GM18861 (cell line): ENCODE measurements around the gene C1RL.
A peak's percentile ranks its signal among the peaks of the same experiment; 100 is the strongest.

Source experiments
- ATAC-seq: cut with Tn5 transposase; IDR thresholded peaks from one replicate; pipeline ENCODE4 v1.9.1; 2021; ENCODE audit not compliant: unreplicated experiment

Gene C1RL

GRCh38 chr12:7139200-7139599, 30.2 kb upstream of the C1RL start:
- no peak for ATAC-seq

- no peak for ATAC-seq
These were observed 28.9 kb upstream of the C1RL start for GRCh38 chr12:7137908-7138307.

- ATAC-seq = no peak
These were observed 27.7 kb upstream of the C1RL start for GRCh38 chr12:7136676-7137075.

GRCh38 chr12:7136071-7136470, 27.1 kb upstream of the C1RL start:
- ATAC-seq = no peak

DNA sequence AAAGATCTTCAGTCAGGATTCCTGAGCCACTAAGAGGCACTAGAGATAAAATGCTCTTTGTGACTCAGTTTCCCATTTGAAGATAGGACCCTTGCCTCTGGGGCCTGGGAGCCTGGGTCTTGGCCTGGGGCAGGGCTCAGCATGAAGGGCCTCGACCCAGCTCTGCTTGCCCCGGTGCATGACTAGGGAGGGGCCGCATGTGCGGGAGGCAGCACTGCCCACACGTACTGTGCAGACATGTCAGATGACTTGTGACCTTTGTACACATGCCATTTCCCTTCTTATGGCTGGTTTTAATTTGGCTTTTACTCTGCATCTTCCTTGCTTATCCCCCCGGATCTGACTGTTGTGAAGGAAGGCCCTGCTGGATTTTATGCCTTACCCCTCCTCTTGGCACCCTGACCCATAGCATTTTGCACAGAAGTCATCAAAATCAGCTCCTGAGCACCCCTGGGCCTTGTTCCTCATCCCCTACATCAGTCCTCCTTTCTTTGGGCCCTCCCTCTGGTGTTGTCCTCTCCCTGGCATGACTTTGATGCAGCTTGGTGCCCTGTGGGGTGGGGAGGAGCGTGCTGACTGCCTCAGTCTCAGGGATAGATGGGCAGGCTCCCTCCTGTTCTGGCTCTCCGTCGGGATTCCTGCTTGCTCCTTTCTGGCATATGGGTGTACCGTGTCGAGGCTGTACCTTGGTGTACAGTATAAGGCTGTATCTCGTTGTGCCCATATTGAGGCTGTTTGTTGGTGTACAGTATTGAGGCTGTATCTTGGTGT, 25.6 kb upstream of the C1RL start:
- no peak for ATAC-seq

GRCh38 chr12:7131502-7131866, 22.5 kb upstream of the C1RL start:
- no peak for ATAC-seq

- no peak for ATAC-seq
These were observed 21.9 kb upstream of the C1RL start for GRCh38 chr12:7130701-7131501.

- ATAC-seq = peak; percentile 56
These were observed 21.1 kb upstream of the C1RL start, which contains the start of gene CLSTN3 for GRCh38 chr12:7129872-7130691. TSS of gene CLSTN3 (plus strand) at chr12:7130371. CDS start at chr12:7130649, 278 bp downstream.

DNA sequence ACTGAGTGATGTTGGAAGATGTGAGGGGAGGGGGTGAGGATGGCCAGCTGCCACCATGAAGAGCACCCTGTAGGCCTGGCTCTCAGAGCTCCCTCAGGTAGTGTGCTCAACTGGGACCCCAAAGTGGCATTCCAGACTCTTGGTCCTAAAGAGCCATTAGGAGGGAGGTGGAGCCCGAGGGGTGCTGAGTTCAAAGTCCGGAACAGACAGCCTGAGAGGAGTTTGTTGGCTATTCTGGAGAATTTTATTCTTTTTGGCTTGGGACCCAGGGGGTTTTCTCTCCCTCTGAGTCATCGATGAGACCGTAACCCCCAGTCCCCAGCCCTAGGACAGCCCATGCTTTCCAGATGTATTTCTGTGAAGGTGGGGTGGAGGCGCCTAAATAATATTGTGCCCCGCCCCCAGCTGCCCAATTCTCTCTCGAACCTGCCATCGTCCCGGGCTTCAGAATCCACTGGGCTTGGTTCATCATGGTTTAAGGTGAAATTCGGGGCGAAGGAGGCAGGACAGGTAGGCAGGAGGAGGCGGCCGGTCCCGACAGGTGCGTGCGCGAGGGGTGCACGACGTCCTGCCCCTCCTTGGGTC, 20.4 kb upstream of the C1RL start:
- no peak for ATAC-seq

DNA sequence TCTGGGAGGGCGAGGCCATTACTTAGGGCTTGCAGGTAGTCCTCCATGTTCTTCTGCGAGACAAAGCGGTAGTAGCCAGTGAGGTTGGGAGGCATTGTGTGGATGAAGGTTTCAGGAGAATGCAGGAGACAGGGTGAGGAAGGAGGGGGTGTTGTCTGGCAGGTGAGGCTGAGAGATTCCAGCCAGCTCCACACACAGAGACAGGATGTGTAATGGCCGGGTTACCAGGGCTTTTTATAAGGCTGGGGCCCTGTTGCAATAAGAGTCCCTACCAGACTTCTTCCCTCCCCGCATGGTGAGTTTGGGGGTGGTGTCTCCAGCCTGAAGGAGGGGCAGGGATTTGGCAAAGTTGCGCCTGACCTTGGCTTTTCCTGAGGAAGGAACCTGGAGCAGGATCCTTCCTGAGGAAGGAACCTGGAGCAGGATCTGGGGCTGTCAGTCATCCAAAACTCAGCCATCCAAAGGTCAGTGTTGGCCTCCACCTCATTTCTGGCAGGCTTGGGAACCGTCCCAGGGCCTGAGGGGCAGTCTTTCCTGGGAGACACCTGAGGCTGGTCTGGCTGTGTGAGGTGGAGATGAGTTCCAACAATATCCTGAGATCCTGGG, 19.8 kb upstream of the C1RL start, which contains the start of gene RBP5:
RBP5 (minus strand) TSS at position 209 of the 606 bp plus-strand sequence; CDS start at position 95, 114 bp downstream.
- no peak for ATAC-seq

DNA sequence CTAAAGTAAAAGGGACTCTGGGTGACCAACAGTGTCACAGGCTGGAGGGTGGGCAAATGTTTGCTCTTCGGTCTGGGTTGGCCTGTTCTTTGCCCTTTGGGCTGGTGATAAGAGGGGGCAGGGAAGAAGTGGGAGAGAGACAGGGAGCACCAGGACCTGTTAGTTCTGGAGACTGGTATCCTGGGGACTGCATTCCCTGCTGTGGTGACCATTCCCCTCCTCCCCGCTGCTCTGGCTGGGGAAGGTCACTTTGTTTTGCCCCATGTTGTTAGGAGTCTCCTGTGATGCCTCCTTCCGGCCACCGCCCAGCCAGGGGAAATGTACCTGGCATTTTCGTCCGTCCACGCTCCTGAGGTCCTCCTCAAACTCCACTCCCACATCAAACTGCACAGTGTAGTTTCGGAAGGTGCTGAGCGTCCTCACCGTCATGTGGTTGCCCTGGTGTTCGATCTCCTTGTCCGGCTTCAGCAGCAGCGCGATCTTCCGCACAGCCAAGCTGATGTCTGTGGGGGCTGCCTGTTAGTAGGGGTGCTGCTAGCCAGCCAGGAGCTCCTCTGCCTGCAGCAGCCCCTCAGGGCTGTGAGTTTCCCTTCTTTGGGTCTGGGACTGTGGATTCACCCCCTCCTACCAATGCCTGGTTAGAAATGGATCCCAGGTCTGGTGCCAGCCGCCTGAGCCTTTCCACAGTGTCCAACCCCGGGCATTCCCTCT, 19.1 kb upstream of the C1RL start:
- ATAC-seq = no peak

GRCh38 chr12:7125632-7126227, 16.7 kb upstream of the C1RL start:
- no peak for ATAC-seq

DNA sequence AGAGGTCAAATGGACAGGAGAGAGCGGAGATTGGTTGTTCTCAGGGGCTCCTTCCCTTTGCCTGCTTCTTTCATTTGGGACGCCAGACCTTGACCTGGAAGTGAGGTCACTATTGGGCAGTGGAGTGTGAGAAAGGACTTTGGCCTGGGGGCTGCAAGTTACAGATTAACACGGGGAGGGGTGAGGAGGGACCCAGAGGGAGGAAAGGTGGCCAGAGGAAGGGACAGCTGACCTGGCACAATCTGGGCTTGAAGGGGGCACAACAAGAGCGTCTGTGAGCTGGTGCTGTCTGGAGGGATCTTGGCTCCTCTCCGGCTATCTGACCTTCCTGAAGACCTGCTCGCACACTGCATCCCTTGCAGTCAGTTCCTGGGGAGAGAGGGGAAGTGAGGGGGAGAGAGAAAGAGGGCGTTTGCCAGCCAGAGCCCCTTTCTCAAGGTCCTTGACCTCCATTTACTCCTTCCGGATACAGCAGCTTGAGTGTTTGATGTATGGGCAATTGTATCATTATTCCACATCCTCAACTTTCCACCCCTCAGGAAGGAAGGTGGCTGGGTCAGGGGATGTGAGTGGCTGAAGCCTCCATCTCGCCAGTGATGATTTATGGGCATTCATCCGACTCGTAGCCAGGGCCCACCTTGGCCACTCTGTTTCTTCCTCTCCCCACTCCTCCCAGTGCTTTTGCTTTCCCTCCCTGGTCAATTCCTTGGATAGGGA, 14.9 kb upstream of the C1RL start:
- no peak for ATAC-seq

DNA sequence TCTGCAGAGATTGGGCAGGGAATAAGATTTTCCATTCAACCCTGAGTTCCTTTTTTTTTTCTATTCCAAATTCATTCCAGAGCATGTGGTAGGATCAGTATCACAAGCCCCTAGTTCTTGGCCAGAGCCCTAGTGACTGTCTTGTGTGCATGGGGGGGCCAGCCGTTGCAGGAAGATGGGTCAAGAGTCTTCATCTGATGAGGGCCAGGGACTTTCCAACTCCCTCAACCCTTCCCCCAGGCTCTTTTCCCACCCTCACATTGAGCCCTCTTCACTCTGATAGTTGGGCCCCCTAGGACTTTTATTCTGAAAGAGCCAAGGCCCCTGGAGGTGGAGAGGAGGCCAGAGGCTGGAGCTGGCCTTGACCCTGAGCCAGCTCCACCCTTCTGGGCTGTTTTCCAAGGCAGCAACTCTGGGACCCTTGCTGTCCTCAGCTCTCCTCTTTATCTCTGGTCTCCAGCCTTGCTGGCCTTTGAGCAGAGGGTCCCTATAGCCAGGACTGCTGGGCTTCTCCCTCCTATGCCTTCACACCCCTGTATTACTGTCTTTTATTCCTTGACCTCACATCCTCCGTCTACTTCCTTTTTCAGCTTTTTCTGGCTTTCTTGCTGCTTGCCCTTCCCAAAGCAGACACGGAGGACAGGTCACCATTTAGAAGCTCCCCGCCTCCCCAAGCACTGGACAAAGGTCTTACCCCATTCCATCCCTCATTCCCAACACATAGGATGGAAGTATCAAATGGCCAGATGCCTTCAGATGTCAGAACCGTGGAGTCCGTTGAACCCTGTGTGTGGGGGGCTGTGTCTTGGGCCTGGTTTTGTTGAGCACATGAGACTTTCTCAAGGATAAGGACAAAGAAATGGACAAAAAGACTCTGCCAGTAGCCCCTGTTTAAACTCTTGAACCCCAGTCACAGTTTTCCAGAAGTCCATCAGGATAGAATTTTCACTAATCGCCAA, 14.1 kb upstream of the C1RL start:
- ATAC-seq = no peak

DNA sequence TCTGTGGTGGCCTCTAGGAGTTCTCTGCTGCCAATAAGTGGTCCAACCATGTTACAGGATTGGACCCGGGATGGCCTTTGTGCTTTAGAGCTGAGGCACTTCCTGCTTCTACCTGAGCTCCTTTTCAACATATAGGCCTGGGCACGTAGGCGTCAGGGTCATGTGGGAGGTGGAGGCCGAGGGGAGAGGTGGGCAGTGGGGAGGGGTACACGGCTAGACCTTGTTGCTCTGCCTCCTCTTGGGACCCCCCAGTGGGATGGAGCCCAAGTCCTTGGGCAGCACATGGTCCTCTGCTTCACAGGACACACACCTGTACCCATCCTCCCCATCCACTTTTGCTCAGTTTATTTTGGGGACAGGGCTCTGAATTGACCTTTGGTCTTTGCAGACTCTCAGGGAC, 12.3 kb upstream of the C1RL start:
- no peak for ATAC-seq

DNA sequence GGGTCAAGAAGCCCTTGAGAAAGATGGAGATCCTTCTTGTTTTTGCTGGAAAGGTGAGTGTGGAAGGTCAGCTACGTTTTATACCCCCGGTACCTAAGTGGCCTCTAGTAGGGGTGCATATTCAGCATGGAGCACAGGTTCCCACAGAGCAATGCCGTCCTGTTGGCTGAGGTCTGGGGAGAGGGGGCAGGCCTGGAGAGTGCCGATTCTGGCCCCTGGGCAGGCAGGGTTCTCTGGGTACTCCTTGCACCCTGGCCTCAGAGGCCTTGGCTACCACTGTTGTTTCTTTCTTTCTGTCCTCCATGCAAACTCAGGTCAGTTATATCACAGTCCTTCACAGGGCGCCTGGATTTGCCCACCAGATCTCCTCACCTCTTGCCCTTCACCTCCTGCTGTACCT, 11.2 kb upstream of the C1RL start:
- no peak for ATAC-seq

DNA sequence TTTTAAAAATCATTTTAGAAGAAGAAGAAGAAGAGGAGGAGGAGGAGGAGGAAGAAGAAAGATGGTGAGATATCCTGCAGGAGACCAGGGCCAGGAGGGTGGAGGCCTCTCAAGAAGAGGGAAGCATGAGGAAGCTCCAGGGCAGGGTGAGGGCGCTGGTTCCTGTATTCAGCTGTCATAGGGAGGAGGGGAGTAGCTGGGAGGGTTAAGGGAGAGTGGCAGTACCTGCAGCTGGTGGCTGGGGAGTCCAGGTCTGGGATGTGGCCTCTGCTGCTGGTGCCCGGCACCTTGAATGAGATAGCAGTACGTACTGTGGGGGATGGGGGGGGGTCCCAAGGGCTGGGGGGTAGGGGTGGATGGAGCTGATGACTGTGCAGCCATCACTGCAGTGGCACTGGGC, 9.9 kb upstream of the C1RL start:
- ATAC-seq = no peak

- ATAC-seq = no peak
These were observed 8.7 kb upstream of the C1RL start for GRCh38 chr12:7117670-7118069.
